HL-60 (cell line): ENCODE results near the gene CRMP1.

Source experiments
- DNase-seq, 2 experiments: peaks; one replicate each; pipeline ENCODE4 v3.0.0-alpha.2; 2010 to 2020; ENCODE audit warnings: low read depth in 1 of 2, low spot score in 1 of 2
- H3K27ac ChIP-seq: fragments of 250-450 bp; sonication (Bioruptor Pico); replicated peaks from 2 replicates; pipeline ENCODE4 v1.5.1; 2020; ENCODE audit warnings: mild to moderate bottlenecking, moderate library complexity
- H3K27me3 ChIP-seq: fragments of 250-450 bp; sonication (Bioruptor Pico); 2 replicates; pipeline ENCODE4 v1.5.1; 2021; ENCODE audit warnings: mild to moderate bottlenecking, moderate library complexity; ENCODE audit not compliant: insufficient read depth, poor library complexity, severe bottlenecking
- H3K4me3 ChIP-seq: replicated peaks from 2 replicates; pipeline ENCODE4 v1.5.1; 2011; ENCODE audit warnings: mild to moderate bottlenecking, control low read depth, low read length; ENCODE audit not compliant: insufficient read depth
- CTCF ChIP-seq: IDR thresholded peaks from one replicate; pipeline ENCODE4 v1.5.1; 2011; ENCODE audit warnings: low read length, control low read depth, inconsistent platforms; ENCODE audit not compliant: insufficient read depth
- GABPA ChIP-seq: IDR thresholded peaks from 2 replicates; pipeline ENCODE4 v1.6.1; 2012; ENCODE audit warnings: low read depth
- POLR2AphosphoS5 ChIP-seq: IDR thresholded peaks from 2 replicates; pipeline ENCODE4 v1.6.1; 2012; ENCODE audit warnings: low read depth
- SPI1 ChIP-seq: IDR thresholded peaks from 2 replicates; pipeline ENCODE4 v1.6.1; 2012; ENCODE audit warnings: low read depth, mild to moderate bottlenecking, borderline replicate concordance
- TF ChIP-seq, protein P1 (sequence below): IDR thresholded peaks from 2 replicates; pipeline ENCODE4 v1.6.1; 2012; ENCODE audit warnings: low read depth; ENCODE audit not compliant: insufficient replicate concordance

The CRMP1 gene

GRCh38 chr4:5809216-5809776 lies 83.6 kb downstream of the CRMP1 start:
- DNase-seq: no peak

GRCh38 chr4:5808081-5808741 lies 84.7 kb downstream of the CRMP1 start:
- no peak for TF ChIP-seq POLR2AphosphoS5
- no peak for TF ChIP-seq CTCF
- TF ChIP-seq GABPA: no peak
- no peak for TF ChIP-seq SPI1
- TF ChIP-seq, protein P1, sequence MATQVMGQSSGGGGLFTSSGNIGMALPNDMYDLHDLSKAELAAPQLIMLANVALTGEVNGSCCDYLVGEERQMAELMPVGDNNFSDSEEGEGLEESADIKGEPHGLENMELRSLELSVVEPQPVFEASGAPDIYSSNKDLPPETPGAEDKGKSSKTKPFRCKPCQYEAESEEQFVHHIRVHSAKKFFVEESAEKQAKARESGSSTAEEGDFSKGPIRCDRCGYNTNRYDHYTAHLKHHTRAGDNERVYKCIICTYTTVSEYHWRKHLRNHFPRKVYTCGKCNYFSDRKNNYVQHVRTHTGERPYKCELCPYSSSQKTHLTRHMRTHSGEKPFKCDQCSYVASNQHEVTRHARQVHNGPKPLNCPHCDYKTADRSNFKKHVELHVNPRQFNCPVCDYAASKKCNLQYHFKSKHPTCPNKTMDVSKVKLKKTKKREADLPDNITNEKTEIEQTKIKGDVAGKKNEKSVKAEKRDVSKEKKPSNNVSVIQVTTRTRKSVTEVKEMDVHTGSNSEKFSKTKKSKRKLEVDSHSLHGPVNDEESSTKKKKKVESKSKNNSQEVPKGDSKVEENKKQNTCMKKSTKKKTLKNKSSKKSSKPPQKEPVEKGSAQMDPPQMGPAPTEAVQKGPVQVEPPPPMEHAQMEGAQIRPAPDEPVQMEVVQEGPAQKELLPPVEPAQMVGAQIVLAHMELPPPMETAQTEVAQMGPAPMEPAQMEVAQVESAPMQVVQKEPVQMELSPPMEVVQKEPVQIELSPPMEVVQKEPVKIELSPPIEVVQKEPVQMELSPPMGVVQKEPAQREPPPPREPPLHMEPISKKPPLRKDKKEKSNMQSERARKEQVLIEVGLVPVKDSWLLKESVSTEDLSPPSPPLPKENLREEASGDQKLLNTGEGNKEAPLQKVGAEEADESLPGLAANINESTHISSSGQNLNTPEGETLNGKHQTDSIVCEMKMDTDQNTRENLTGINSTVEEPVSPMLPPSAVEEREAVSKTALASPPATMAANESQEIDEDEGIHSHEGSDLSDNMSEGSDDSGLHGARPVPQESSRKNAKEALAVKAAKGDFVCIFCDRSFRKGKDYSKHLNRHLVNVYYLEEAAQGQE: no peak
- Histone ChIP-seq H3K27ac (no peak overlapping the region), H3K4me3 (no peak overlapping the region), H3K27me3 (no peaks in the 10 kb centered on the region)
- DNase-seq: no peak

More at GRCh38 chr4:5809216-5809776, 83.6 kb downstream of the CRMP1 start:
- no peak overlapping the region for H3K4me3 ChIP-seq
- TF ChIP-seq CTCF: no peak
- no peak for TF ChIP-seq SPI1
- TF ChIP-seq GABPA: no peak
- TF ChIP-seq, protein P1: no peak
- TF ChIP-seq POLR2AphosphoS5: no peak
- no peaks in the 10 kb centered on the region for H3K27me3 ChIP-seq
- no peak overlapping the region for H3K27ac ChIP-seq

GRCh38 chr4:5805270-5805669 lies 87.6 kb downstream of the CRMP1 start:
- no peak for DNase-seq
- Histone ChIP-seq H3K4me3 (no peak overlapping the region), H3K27ac (no peak overlapping the region)

More at GRCh38 chr4:5805270-5805669, 87.6 kb downstream of the CRMP1 start:
- TF ChIP-seq SPI1 (no peak), POLR2AphosphoS5 (no peak), CTCF (no peak), GABPA (no peak)
- TF ChIP-seq, protein P1: no peak
- no peaks in the 10 kb centered on the region for H3K27me3 ChIP-seq
